GM12891 (cell line): ENCODE measurements around the gene CYBB.

Source experiments
- PAX5 ChIP-seq: IDR thresholded peaks from 2 replicates; pipeline ENCODE4 v1.6.1; 2011; ENCODE audit warnings: low read length, moderate library complexity, mild to moderate bottlenecking; ENCODE audit not compliant: insufficient read depth, severe bottlenecking
- POLR2A ChIP-seq: IDR thresholded peaks from 2 replicates; pipeline ENCODE4 v1.6.1; 2011; ENCODE audit warnings: low read depth, low read length, control low read depth
- POLR2AphosphoS5 ChIP-seq: IDR thresholded peaks from 2 replicates; pipeline ENCODE4 v1.6.1; 2011; ENCODE audit warnings: low read depth, low read length, control low read depth
- POU2F2 ChIP-seq: IDR thresholded peaks from 2 replicates; pipeline ENCODE4 v1.6.1; 2011; ENCODE audit warnings: low read depth, mild to moderate bottlenecking, control low read depth, low read length, moderate library complexity
- SPI1 ChIP-seq: IDR thresholded peaks from 2 replicates; pipeline ENCODE4 v1.6.1; 2011; ENCODE audit warnings: low read depth, low read length, control low read depth
- TAF1 ChIP-seq: IDR thresholded peaks from 2 replicates; pipeline ENCODE4 v1.6.1; 2011; ENCODE audit warnings: low read depth, low read length, control low read depth

GRCh38 chrX:37862851-37863250 lies 83.0 kb downstream of the CYBB start:
- TF ChIP-seq PAX5 (no peak), TAF1 (no peak), POLR2AphosphoS5 (no peak), POLR2A (no peak), SPI1 (no peak), POU2F2 (no peak)
